RPMI8226 (cell line): ENCODE measurements around the gene MED15.

Source experiments
- DNase-seq: peaks from one replicate; pipeline ENCODE4 v3.0.0-alpha.2; 2015

MED15 gene

DNA sequence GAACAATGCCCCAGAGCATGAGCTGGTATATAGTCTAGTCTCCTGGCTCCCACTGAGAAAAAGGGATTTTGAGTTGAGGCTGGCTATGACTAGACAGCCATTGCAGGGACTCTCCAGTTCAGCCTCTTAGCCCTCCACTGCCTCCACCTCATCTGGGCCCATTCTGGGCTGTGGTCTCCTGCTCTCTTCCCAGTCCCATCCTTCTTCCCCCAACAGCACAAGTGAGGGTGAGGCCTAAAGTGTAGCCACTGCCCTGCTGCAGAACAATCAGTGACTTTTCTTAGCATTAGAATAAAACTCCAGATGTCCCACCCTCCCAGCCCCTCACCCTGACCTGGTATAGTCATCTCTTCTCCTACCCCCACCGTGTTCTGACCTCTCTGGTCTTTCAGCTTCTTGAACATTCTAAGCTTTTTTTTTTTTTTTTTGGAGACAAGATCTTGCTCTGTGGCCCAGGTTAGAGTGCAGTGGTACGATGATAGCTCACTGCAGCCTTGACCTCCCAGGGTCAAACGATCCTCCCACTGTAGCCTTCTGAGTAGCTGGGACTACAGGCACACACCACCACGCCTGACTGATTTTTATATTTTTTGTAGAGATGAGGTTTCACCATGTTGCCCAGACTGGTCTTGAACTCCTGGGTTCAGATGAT lies 4.3 kb downstream of the MED15 start:
- DNase-seq: no peak

DNA sequence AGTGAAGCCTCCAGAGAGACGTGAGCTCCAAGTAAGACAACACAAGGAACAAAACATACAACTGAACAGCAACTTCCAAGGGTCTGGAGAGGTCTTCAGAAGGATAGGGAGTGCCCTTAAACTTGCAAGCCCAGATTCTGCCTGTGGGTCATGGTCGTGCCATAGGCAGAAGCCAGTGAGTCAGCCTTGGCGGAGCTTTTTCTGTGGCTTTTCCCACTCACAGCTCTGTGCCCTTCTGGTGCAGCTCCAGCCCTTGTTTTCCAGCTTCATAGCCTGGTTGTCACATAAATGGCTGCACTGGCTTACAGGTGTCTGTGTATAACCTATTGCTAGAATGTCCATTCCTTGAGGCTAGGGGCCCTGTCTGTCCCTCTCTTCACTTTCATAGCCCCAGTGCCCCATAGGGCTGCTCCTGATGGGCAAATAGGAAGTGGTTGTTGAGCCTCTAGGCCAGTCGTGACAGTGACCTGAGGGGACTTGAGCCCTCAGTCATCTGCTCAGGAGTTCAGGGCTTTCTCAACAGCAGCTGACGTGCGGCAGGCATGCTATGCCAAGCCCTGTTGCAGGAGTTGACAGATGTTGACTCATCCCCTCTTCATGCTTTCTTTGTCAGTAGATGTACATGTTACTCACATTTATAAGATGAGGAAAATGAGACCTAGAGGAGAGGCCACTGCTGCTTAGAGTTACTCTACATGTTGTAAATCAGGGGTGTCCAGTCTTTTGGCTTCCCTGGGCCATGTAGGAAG lies 7.4 kb downstream of the MED15 start:
- DNase-seq: no peak

DNA sequence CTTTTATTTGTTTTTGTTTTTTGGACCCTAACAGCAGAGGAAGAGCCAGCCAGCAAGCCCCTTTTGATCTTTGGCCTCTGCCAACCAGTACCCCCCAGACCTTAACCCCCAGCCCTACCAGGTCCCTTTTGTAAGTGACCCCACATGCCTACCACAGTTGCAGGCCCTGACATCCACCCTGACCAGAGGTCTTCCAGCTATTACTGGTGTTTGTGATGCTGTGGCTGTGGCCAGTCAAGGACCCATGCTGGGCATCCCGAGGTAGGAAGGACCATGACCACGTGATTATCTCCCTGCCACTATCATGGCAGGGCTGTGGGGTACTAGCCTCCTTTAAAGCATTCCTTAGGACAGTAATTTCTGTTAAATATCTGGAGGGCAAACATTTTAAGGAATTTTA lies 9.0 kb downstream of the MED15 start:
- no peak for DNase-seq

DNA sequence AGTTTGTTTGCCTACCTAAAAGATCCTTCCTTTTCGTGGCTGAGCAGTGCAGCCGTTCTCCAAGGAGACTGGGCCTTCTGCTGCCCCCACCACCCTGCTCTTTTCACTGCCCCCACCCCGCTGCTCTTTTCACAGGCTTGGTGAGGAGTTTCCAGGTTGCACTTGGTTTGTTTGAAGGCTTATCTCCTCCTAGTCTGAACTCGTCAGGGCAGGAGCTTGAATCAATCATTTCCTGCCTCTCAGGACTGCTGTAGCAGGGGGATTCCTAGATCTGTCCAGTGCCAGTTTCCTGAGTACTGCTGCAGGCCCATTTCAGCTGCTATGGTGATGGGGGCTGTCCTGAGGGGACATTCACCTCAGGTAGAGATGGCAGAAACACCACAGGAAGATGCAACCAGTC lies 10.0 kb downstream of the MED15 start:
- DNase-seq: no peak

GRCh38 chr22:20517841-20518592 lies 10.6 kb downstream of the MED15 start:
- DNase-seq: no peak

GRCh38 chr22:20519558-20519957 lies 12.1 kb downstream of the MED15 start:
- DNase-seq: no peak

GRCh38 chr22:20520093-20520511 lies 12.7 kb downstream of the MED15 start:
- DNase-seq: no peak

DNA sequence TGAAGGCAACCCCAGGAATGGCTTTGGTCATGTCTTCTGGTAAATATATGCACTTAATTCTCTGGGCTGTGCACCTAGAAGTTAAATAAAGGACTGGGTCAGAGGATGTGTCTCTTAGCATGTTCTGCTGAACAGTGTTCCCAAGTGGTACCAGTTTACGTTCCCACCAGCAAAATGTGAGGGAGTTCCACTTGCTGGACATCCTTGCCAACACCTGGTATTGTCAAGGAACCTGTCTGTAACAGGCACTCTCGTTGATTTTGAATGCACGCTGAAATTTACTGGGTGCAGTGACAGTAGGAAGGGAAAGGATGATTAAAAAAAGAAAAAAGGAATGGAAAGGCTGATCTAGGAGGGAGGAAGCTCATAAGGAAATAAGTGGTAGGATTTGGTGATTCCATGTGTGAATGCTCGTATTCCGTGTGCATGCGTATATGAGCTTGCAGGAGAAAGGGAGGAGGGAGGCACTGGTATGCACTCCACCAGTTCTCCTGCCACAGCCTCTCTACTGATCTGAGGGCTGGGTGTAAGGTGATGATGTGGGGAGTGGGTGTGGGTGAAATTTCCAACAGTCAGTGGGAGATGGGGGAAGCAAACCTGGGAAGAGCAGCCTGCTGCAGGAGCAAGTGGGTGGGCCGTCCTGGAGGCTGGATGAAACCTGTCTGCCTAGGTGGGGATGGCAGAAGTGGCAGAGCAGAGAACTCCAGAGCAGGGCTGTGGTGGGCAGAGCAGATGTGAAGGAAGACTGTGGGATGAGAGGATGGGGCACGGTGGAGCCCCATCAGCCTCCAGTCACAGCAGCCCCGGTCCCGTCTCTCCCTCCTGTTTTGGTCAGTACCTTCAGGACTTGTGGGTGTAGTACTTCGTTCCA lies 15.0 kb downstream of the MED15 start:
- no peak for DNase-seq

- peak; percentile 35 for DNase-seq
Observed at GRCh38 chr22:20523086-20523983, 15.9 kb downstream of the MED15 start.

DNA sequence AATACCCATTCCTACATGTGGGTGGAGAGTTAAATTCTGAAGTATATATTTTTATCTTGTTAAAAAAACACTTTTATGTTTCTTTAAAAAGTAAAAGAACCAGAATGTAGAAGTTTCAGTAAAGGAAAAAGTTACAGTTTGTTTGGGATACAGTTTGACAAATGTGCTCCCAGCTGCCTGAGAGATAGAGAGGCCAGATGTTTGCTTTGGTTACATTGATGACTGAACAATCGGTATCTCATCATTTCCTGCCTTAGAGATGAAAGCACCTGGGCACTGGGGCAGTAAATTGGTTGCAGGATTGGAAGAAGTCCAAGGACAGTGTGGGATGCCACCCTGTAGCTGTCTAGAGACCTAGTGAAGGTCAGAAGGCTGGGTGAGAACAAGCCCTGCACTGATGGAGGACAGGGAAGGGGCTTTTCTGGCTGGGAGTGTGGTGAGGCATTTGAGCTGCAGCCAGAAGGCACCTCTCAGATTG lies 16.6 kb downstream of the MED15 start:
- peak; percentile 74 for DNase-seq

DNA sequence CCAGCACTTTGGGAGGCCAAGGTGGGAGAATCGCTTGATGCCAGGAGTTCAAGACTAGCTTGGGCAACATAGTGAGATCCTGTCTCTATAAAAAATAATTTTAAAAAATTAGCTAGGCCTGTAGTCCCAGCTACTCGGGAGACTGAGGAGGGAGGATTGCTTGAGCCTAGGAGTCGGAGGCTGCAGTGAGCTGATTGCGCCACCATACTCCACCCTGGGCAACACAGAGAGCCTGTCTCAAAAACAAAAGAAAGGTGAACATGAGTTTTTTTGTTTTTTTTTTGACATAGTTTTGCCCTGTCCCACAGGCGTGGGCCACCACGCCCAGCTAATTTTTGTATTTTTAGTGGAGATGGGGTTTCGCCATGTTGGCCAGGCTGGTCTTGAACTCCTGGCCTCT lies 17.6 kb downstream of the MED15 start:
- no peak for DNase-seq

GRCh38 chr22:20526305-20526627 lies 18.9 kb downstream of the MED15 start:
- no peak for DNase-seq

DNA sequence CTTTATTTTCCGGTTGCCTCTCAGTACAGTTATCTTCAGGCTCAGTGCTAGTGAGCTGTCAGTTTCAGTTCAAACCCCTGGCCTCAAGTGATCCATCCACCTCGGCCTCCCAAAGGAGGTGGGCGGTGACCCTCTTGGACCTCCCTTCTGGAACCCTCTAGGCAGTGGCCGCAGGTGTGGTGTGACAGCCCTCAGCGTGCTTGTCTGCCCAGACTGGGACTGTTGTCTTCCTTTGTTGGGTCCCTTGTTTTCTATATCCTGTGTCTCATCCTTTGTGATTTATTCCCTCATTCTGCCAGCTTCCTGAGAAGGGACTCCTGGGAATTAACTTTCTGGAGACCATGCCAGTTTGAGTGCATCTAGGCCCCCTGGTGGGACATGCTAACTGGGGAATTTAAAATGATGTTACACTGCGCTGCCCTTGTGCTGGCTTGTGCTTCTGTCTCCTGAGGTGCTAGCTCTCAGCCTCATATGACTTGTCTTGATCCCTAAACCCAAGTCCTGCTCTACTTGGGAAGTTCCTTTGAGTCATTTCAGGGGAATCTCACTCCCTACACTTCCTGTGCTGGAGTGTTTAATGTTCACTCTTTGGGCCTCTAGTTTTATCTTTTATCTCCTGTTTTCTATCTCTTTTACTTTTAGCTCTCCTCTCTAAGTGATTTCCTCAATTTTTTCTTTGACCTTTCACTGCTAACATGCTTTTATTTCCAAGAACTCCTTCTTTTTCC lies 19.4 kb downstream of the MED15 start:
- DNase-seq: no peak

DNA sequence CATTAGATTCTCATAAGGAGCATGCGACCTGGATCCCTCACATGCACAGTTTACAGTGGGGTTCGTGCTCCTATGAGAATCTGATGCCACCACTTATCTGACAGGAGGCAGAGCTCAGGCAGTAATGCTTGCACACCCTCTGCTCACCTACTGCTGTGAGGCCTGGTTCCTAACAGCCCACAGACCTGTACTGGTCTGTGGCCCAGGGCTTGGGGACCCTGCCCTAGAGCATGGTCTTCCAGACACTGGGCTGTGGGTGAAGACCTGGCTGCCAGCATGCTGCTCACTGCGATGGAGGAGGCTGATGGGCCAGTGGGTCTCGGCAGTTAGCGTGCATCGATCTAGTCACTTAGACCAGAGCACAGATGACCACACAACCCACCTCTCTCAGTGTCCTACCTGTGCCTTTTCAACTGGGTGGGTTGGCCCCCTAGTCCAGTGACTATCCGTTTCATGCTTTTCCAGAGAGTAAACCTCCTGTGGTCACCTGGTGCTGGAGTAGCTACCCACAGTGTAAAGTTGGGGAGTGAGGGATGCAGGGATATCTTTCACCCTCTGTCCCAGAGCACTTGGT lies 21.1 kb downstream of the MED15 start:
- no peak for DNase-seq

- no peak for DNase-seq
Observed at GRCh38 chr22:20530368-20531153, 23.2 kb downstream of the MED15 start.

GRCh38 chr22:20531154-20531403 lies 23.7 kb downstream of the MED15 start:
- DNase-seq: no peak

GRCh38 chr22:20531404-20532201 lies 24.2 kb downstream of the MED15 start:
- no peak for DNase-seq

GRCh38 chr22:20532256-20532993 lies 25.0 kb downstream of the MED15 start:
- no peak for DNase-seq
